Measurements from ENCODE around the gene SENP1.
"Not testable (repeated sequence)": the region's sequence is repeated elsewhere in the genome, so short reads cannot be mapped to it uniquely, and the experiment has no call there.

SENP1 gene

GRCh38 chr12:48115957-48116356 lies 10.1 kb upstream of the SENP1 start:
- in situ Hi-C loops (cut with MboI; ENCODE audit: low sequenced_read_pairs) = no loop called here

GRCh38 chr12:48111312-48111693 lies 5.4 kb upstream of the SENP1 start:
- in situ Hi-C loops (cut with MboI; ENCODE audit: low sequenced_read_pairs) = not testable (repeated sequence)

GRCh38 chr12:48110691-48111311 lies 4.9 kb upstream of the SENP1 start:
- in situ Hi-C loops (cut with MboI; ENCODE audit: low sequenced_read_pairs) = no loop called here

- in situ Hi-C loops (cut with MboI; ENCODE audit: low sequenced_read_pairs) = no loop called here
Observed at GRCh38 chr12:48109424-48109823, 3.5 kb upstream of the SENP1 start.

GRCh38 chr12:48106681-48107613 lies 1.1 kb upstream of the SENP1 start:
- in situ Hi-C loops (cut with MboI; ENCODE audit: low sequenced_read_pairs) = no loop called here

- in situ Hi-C loops (cut with MboI; ENCODE audit: low sequenced_read_pairs) = no loop called here
Observed at GRCh38 chr12:48105321-48105866, 485 bp downstream of the SENP1 start.

- in situ Hi-C loops (cut with MboI; ENCODE audit: low sequenced_read_pairs) = no loop called here
Observed at GRCh38 chr12:48104531-48104930, 1.3 kb downstream of the SENP1 start.

GRCh38 chr12:48092611-48093010 lies 13.3 kb downstream of the SENP1 start:
- in situ Hi-C loops (cut with MboI; ENCODE audit: low sequenced_read_pairs) = no loop called here

GRCh38 chr12:48086327-48086726 lies 19.6 kb downstream of the SENP1 start:
- in situ Hi-C loops (cut with MboI; ENCODE audit: low sequenced_read_pairs) = no loop called here

- in situ Hi-C loops (cut with MboI; ENCODE audit: low sequenced_read_pairs) = no loop called here
Observed at GRCh38 chr12:48084841-48085460, 20.9 kb downstream of the SENP1 start.

- in situ Hi-C loops (cut with MboI; ENCODE audit: low sequenced_read_pairs) = no loop called here
Observed at GRCh38 chr12:48084066-48084465, 21.8 kb downstream of the SENP1 start.

- in situ Hi-C loops (cut with MboI; ENCODE audit: low sequenced_read_pairs) = no loop called here
Observed at GRCh38 chr12:48080821-48081220, 25.1 kb downstream of the SENP1 start.

GRCh38 chr12:48080285-48080684 lies 25.6 kb downstream of the SENP1 start:
- in situ Hi-C loops (cut with MboI; ENCODE audit: low sequenced_read_pairs) = no loop called here

GRCh38 chr12:48078901-48079300 lies 27.0 kb downstream of the SENP1 start:
- in situ Hi-C loops (cut with MboI; ENCODE audit: low sequenced_read_pairs) = no loop called here

GRCh38 chr12:48077111-48077510 lies 28.8 kb downstream of the SENP1 start:
- in situ Hi-C loops (cut with MboI; ENCODE audit: low sequenced_read_pairs) = no loop called here

GRCh38 chr12:48075832-48076231 lies 30.0 kb downstream of the SENP1 start:
- in situ Hi-C loops (cut with MboI; ENCODE audit: low sequenced_read_pairs) = no loop called here

GRCh38 chr12:48074266-48074665 lies 31.6 kb downstream of the SENP1 start:
- in situ Hi-C loops (cut with MboI; ENCODE audit: low sequenced_read_pairs) = no loop called here

- in situ Hi-C loops (cut with MboI; ENCODE audit: low sequenced_read_pairs) = no loop called here
Observed at GRCh38 chr12:48072266-48072665, 33.6 kb downstream of the SENP1 start.

- in situ Hi-C loops (cut with MboI; ENCODE audit: low sequenced_read_pairs) = no loop called here
Observed at GRCh38 chr12:48071808-48072207, 34.1 kb downstream of the SENP1 start.

- in situ Hi-C loops (cut with MboI; ENCODE audit: low sequenced_read_pairs) = no loop called here
Observed at GRCh38 chr12:48070731-48071130, 35.1 kb downstream of the SENP1 start.

GRCh38 chr12:48070033-48070432 lies 35.8 kb downstream of the SENP1 start:
- in situ Hi-C loops (cut with MboI; ENCODE audit: low sequenced_read_pairs) = no loop called here

- in situ Hi-C loops (cut with MboI; ENCODE audit: low sequenced_read_pairs) = no loop called here
Observed at GRCh38 chr12:48069241-48069640, 36.6 kb downstream of the SENP1 start.
